Nephron (organoid): Measurements from ENCODE around the gene DNMBP.

Experiments used
- H3K27ac Mint-ChIP-seq, 3 experiments: 2 replicates each; pipeline ENCODE4 v1.8.0; 2020; ENCODE audit warnings: mixed read lengths in 3 of 3, mild to moderate bottlenecking in 2 of 3, moderate library complexity in 1 of 3
- H3K27me3 Mint-ChIP-seq: 2 replicates; pipeline ENCODE4 v1.8.0; 2021; ENCODE audit warnings: low read depth, mild to moderate bottlenecking, moderate library complexity, mixed read lengths
- H3K36me3 Mint-ChIP-seq: 2 replicates; pipeline ENCODE4 v1.8.0; 2020; ENCODE audit warnings: low read depth, mixed read lengths
- H3K4me1 Mint-ChIP-seq: 2 replicates; pipeline ENCODE4 v1.8.0; 2020; ENCODE audit warnings: mixed read lengths
- H3K4me3 Mint-ChIP-seq, 3 experiments: 2 replicates each; pipeline ENCODE4 v1.8.0; 2020; ENCODE audit warnings: mild to moderate bottlenecking in 3 of 3, mixed read lengths in 3 of 3, moderate library complexity in 2 of 3
- H3K9me3 Mint-ChIP-seq: 2 replicates; pipeline ENCODE4 v1.8.0; 2020; ENCODE audit warnings: mixed read lengths
- CTCF ChIP-seq, 3 experiments: fragments of 200-600 bp; sonication (generic); IDR thresholded peaks; one replicate each; pipeline ENCODE4 v1.5.0; 2021; ENCODE audit warnings: antibody characterized with exemption in 3 of 3; ENCODE audit not compliant: unreplicated experiment in 3 of 3

Gene DNMBP, protein sequence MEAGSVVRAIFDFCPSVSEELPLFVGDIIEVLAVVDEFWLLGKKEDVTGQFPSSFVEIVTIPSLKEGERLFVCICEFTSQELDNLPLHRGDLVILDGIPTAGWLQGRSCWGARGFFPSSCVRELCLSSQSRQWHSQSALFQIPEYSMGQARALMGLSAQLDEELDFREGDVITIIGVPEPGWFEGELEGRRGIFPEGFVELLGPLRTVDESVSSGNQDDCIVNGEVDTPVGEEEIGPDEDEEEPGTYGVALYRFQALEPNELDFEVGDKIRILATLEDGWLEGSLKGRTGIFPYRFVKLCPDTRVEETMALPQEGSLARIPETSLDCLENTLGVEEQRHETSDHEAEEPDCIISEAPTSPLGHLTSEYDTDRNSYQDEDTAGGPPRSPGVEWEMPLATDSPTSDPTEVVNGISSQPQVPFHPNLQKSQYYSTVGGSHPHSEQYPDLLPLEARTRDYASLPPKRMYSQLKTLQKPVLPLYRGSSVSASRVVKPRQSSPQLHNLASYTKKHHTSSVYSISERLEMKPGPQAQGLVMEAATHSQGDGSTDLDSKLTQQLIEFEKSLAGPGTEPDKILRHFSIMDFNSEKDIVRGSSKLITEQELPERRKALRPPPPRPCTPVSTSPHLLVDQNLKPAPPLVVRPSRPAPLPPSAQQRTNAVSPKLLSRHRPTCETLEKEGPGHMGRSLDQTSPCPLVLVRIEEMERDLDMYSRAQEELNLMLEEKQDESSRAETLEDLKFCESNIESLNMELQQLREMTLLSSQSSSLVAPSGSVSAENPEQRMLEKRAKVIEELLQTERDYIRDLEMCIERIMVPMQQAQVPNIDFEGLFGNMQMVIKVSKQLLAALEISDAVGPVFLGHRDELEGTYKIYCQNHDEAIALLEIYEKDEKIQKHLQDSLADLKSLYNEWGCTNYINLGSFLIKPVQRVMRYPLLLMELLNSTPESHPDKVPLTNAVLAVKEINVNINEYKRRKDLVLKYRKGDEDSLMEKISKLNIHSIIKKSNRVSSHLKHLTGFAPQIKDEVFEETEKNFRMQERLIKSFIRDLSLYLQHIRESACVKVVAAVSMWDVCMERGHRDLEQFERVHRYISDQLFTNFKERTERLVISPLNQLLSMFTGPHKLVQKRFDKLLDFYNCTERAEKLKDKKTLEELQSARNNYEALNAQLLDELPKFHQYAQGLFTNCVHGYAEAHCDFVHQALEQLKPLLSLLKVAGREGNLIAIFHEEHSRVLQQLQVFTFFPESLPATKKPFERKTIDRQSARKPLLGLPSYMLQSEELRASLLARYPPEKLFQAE (N-terminal part only)

DNA sequence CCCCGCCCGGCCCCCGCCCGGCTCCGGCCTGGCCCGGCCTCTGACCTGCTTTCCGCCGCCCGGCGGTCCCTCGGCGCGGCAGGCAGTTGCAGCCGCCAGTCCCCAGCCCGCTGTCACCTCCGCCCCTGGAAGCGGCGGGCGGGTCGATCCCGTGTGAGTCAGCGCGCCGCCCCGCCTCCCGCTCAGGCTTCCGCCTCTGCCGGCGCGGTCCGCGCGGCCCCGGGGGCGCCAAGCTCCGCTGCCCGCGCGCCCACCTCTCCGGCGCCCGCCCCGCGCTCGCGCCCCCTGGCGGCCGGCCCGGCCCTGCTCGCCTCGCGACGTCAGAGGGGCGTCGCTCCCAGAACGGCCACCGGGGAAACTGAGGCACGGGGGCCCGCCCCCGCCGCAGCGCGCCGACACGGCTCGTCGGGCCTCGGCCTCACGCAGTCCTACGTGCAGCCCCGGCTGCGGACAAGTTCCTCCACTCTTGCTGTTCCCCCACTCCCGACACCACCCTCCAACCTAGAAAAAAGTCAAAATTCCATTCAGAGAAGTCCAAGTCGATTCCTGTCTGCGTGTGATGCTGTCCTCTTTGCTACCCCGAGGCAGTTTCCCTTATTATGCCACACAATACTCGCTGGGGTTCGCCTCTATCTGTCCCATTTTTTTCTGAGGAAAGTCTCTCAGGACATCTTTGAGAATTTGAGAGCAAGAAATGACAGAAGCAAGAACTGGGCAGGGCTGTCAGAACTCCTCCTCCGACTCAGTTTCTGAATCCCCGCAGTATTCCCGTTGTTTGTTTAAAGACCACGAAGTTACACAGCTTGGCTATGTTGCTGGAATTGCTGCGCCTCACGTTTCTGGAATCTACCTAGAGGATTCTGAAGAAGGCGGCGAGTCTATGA is at the start of gene DNMBP:
Gene DNMBP (minus strand): TSS at position 155 of the 884 bp plus-strand sequence. CDS start 37,823 bp downstream, outside the sequence.
- Mint-ChIP-seq H3K36me3 (no peaks in the 10 kb centered on the region), H3K9me3 (no peaks in the 10 kb centered on the region), H3K27me3 (peaks cover 3% of the 10 kb centered on the region), H3K27ac (peak within 1 kb of the TSS; percentile 85 to 96 (median 90)), H3K4me3 (peak within 1 kb of the TSS; percentile 91 to 100 (median 98)), H3K4me1 (peaks cover 49% of the 10 kb centered on the region)
- TF ChIP-seq CTCF (IDR thresholded peaks at IDR 0.05; ENCODE audit: unreplicated experiment in 3 of 3), result peak; percentile 51 to 69 (median 54)

DNA sequence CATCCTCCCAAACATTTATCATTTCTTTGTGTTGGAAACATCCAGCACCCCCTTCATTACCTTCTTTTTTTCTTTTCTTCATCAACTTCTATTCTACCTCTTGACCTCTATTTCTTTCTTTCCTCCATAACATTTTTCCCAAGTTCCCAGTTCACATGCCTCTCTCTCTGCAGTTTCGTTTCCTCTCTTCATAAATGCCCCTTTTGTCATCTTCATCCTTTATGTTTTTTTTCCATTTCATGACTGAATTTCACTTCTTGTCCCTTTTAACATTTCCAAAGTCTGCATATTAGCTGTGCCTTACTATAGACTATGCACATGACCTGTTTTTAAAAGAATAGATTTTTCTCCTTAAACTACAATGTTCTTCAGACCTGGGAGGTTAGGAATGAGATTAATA is 48.2 kb upstream of the DNMBP start:
- H3K4me1 Mint-ChIP-seq, result no peaks in the 10 kb centered on the region
- H3K9me3 Mint-ChIP-seq, result peaks cover 6% of the 10 kb centered on the region
- H3K4me3 Mint-ChIP-seq, result no peak overlapping the region
- H3K27ac Mint-ChIP-seq, result no peak overlapping the region
- TF ChIP-seq CTCF (IDR thresholded peaks at IDR 0.05; ENCODE audit: unreplicated experiment in 3 of 3), result no peak
- H3K36me3 Mint-ChIP-seq, result no peaks in the 10 kb centered on the region
- no peaks in the 10 kb centered on the region for H3K27me3 Mint-ChIP-seq

DNA sequence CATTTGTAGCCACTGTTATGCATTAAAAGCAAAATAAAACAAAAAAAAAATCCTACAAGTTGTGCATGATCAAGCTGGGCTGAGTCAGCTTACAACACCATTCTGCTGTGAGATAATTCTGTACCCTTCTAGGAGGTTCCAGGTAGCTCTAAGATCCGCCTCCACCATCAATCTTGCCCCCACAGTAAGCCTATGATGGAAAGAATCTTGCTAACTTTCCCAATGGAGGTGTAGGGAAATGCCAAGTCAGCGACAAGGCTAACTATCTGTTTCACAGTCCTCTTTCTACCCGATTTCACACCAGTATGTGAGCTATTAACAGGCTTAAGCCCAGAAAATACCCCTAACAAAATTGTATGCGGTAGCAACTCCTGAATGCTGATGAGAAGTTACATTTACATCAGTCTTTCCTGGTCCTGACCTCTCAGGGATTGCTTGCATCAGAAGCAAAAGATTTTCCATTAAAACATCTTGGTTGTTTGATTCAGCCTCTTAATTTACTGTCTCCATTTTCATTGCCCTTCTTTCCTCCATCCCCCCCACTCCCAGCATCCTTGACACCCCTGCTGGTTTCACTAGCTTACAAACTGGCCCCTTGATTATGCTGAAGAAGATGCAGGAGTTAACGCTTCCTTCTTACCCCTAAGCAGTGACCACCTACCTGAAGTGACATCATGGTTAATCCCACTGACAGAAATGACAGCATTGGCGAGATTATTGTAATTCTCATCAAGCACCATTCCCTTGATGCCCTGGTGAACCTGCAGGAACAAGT is 44.1 kb upstream of the DNMBP start:
- Mint-ChIP-seq H3K27me3 (no peaks in the 10 kb centered on the region), H3K27ac (no peak overlapping the region), H3K36me3 (no peaks in the 10 kb centered on the region), H3K4me1 (no peaks in the 10 kb centered on the region), H3K4me3 (no peak overlapping the region), H3K9me3 (peaks cover 6% of the 10 kb centered on the region)
- TF ChIP-seq CTCF (IDR thresholded peaks at IDR 0.05; ENCODE audit: unreplicated experiment in 3 of 3), result no peak

GRCh38 chr10:100046021-100046486 is 36.3 kb upstream of the DNMBP start:
- H3K36me3 Mint-ChIP-seq, result no peaks in the 10 kb centered on the region
- H3K27me3 Mint-ChIP-seq, result no peaks in the 10 kb centered on the region
- H3K4me3 Mint-ChIP-seq, result no peak overlapping the region
- H3K27ac Mint-ChIP-seq, result peak overlapping the region; percentile 67 to 89 (median 70)
- H3K9me3 Mint-ChIP-seq, result no peaks in the 10 kb centered on the region
- peaks cover 36% of the 10 kb centered on the region for H3K4me1 Mint-ChIP-seq
- peak; percentile 89 to 98 (median 89) for TF ChIP-seq CTCF (IDR thresholded peaks at IDR 0.05; ENCODE audit: unreplicated experiment in 3 of 3)
